Fibroblast of mammary gland (primary cell): Measurements from ENCODE around the gene CSNK1A1L.

Source experiments
- DNase-seq: peaks from one replicate; pipeline ENCODE4 v3.0.0-alpha.2; 2010; ENCODE audit warnings: low read depth
- H3K4me3 ChIP-seq: 2 replicates; pipeline ENCODE4 v1.5.1; 2011; ENCODE audit warnings: low read depth, mild to moderate bottlenecking, low read length, moderate library complexity; ENCODE audit not compliant: control insufficient read depth
- TF ChIP-seq, protein P1 (sequence below): conservative IDR thresholded peaks from 2 replicates; pipeline ENCODE4 v1.5.1; 2011; ENCODE audit warnings: low read depth, low read length, inconsistent platforms; ENCODE audit not compliant: control insufficient read depth, insufficient read depth

The CSNK1A1L gene

DNA sequence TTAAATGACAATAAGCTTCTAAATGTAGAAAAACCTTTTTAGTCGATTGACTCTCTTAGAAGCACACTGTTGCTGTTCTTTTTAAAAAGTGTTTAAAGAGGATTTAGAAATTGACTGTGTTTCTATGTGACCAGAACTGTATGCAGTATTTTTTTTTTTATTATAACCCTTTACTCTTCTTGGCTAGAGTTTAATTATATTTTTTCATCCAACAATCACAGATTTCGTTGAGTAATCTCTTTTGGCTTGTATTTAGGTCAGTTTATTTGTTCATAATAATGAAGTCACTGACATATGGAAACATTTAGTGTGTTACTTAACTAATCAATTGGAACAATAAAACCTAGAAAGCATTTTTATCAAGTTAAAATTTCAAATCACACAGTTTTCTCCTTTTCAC, 19.9 kb downstream of the CSNK1A1L start:
- DNase-seq: peak; percentile 61
- no peak overlapping the region for H3K4me3 ChIP-seq
- TF ChIP-seq, protein P1, sequence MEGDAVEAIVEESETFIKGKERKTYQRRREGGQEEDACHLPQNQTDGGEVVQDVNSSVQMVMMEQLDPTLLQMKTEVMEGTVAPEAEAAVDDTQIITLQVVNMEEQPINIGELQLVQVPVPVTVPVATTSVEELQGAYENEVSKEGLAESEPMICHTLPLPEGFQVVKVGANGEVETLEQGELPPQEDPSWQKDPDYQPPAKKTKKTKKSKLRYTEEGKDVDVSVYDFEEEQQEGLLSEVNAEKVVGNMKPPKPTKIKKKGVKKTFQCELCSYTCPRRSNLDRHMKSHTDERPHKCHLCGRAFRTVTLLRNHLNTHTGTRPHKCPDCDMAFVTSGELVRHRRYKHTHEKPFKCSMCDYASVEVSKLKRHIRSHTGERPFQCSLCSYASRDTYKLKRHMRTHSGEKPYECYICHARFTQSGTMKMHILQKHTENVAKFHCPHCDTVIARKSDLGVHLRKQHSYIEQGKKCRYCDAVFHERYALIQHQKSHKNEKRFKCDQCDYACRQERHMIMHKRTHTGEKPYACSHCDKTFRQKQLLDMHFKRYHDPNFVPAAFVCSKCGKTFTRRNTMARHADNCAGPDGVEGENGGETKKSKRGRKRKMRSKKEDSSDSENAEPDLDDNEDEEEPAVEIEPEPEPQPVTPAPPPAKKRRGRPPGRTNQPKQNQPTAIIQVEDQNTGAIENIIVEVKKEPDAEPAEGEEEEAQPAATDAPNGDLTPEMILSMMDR: no peak

DNA sequence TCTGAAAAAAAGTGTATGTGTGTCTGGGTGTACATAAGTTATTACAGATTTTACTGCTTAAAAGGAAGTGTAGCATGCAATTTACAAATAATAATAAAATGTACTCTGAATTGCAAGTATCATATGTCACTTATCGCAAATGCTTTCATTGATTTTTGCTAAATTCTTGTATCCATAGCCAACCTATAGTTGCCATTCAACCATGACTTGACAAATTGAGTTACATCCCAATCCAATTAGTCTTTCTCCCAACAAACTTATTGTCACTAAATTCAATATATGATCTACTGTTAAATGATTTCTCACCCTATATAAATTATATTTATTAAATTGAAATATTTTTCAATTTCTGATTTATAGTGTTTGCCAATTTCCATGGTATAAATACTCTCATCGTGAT, 28.6 kb downstream of the CSNK1A1L start:
- no peak for DNase-seq
- TF ChIP-seq, protein P1: no peak

DNA sequence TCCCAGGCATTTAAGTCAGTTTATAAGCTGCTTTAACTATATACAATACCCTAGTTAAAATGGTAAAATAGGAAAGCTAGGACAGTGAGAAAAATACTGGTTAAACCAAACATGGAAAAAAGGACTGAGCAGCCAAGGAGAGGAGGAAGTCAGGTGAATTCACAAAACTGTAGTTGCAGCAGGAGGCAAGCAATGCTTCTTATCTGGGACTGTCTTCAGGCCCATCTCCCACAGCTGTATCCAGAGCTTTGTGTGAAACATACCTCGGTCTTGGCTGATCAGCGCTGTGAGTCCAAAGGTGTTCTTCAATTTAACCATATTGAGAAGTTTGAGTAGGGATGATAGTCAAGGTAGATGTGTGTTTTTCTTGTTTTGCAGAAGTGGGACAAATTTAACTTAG, 30.3 kb downstream of the CSNK1A1L start:
- TF ChIP-seq, protein P1: no peak
- DNase-seq: no peak
- no peak overlapping the region for H3K4me3 ChIP-seq

More for the DNA sequence above, 28.6 kb downstream of the CSNK1A1L start:
- H3K4me3 ChIP-seq: no peak overlapping the region

DNA sequence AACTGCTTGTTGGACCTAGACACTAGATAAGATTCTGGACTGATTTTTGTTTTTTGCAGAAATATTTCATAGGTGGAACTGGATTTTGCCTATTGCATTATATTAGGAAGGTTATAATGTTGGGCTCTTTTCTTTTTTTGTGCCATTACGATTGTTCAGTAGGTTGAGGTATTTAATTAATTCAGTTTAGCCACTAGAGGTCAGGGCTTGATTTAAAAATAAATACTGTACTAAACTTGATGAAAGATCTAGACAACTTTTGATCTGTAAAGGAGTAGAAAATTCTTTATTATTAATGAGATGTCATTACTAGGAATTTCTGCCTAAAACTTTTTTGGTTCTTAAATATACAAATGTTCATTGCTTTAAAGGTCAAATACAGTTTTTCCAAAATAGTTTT, 30.8 kb downstream of the CSNK1A1L start:
- peak; percentile 55 for DNase-seq
- TF ChIP-seq, protein P1: peak; percentile 37

DNA sequence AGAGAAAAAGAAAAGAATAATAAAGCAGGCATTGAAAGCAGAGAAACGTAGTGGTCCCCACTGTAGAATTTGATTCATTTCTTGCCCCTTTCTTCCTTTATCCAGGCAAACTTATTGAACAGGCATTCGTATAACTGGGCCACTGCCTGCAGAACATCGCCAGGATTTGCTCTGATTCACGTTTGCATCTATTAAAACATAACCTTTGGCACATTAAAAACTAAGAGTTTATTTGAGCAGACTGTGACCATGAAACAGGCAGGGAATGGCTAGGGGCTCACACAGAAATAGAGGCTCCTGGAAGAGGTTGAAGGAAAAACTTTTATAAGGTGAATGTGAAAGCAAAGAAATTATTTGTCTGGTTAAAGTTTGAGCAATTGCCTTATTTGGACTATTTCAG, 33.4 kb downstream of the CSNK1A1L start:
- TF ChIP-seq, protein P1: no peak
- H3K4me3 ChIP-seq: no peak overlapping the region
- DNase-seq: peak; percentile 4

More for the DNA sequence above, 30.8 kb downstream of the CSNK1A1L start:
- H3K4me3 ChIP-seq: no peak overlapping the region

DNA sequence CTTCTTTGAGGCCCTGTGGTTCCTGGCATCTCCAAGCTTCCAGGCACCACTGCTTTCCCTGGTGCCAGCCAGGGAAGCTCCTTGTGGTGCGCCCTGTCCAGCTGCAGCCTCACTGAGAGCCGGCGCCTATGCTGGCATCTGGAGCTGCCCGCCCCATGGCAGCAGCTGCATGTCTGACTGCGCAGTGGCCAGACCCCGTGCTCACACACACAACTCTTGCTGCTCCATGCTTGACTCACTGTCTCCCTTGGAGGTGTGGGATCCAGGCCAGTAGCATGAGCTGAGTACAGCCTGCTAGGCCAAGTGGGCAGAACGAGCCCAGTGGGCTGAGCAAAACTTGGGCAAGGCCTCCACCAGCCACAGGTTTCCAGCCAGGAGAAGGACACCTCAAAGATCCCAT, 34.5 kb downstream of the CSNK1A1L start:
- TF ChIP-seq, protein P1: no peak
- peak; percentile 72 for DNase-seq
- H3K4me3 ChIP-seq: no peak overlapping the region

GRCh38 chr13:37070145-37070695, 35.2 kb downstream of the CSNK1A1L start:
- TF ChIP-seq, protein P1: no peak
- DNase-seq: no peak
- no peak overlapping the region for H3K4me3 ChIP-seq
